Mucosa of gallbladder (tissue), 1 donor: Measurements from ENCODE around the gene LDLRAD3. TPM values are rescaled to one million over a fixed set of nuclear protein-coding genes. Genes with fewer than 3 reads are reported as not detected.

Experiments used
- DNase-seq: peaks from one replicate; pipeline ENCODE4 v3.0.0-alpha.2; 2020; ENCODE audit warnings: low spot score
- total RNA-seq: library from RNA; stranded (reverse); gene quantifications from one replicate; pipeline ENCODE4 v1.2.1, GENCODE V29; 2021
- donor health status: DM: no; HTN: no; CAD: no.

The LDLRAD3 gene
- total RNA-seq, 1 donor from 2014 or later: 5.0 TPM

GRCh38 chr11:36077368-36077767 is 133.5 kb downstream of the LDLRAD3 start:
- DNase-seq: no peak

GRCh38 chr11:36077886-36078685 is 134.2 kb downstream of the LDLRAD3 start:
- DNase-seq: no peak

- no peak for DNase-seq
These were observed 134.8 kb downstream of the LDLRAD3 start for GRCh38 chr11:36078686-36079055.

- DNase-seq: no peak
These were observed 136.2 kb downstream of the LDLRAD3 start for GRCh38 chr11:36079878-36080675.

GRCh38 chr11:36081274-36081945 is 137.5 kb downstream of the LDLRAD3 start:
- no peak for DNase-seq

- DNase-seq: no peak
These were observed 142.5 kb downstream of the LDLRAD3 start for GRCh38 chr11:36086366-36086765.

- no peak for DNase-seq
These were observed 144.6 kb downstream of the LDLRAD3 start for GRCh38 chr11:36088266-36088972.

GRCh38 chr11:36089920-36090319 is 146.1 kb downstream of the LDLRAD3 start:
- DNase-seq: no peak

- DNase-seq: no peak
These were observed 146.7 kb downstream of the LDLRAD3 start for GRCh38 chr11:36090356-36091109.

GRCh38 chr11:36091256-36091811 is 147.5 kb downstream of the LDLRAD3 start:
- DNase-seq: no peak

GRCh38 chr11:36092314-36093030 is 148.6 kb downstream of the LDLRAD3 start:
- no peak for DNase-seq

- no peak for DNase-seq
These were observed 149.7 kb downstream of the LDLRAD3 start for GRCh38 chr11:36093548-36093947.

GRCh38 chr11:36094164-36094563 is 150.3 kb downstream of the LDLRAD3 start:
- DNase-seq: no peak

- peak; percentile 24 for DNase-seq
These were observed 151.9 kb downstream of the LDLRAD3 start for GRCh38 chr11:36095716-36096115.

- DNase-seq: no peak
These were observed 153.4 kb downstream of the LDLRAD3 start for GRCh38 chr11:36097219-36097650.

GRCh38 chr11:36098087-36098486 is 154.2 kb downstream of the LDLRAD3 start:
- no peak for DNase-seq

GRCh38 chr11:36098853-36099375 is 155.1 kb downstream of the LDLRAD3 start:
- DNase-seq: no peak

GRCh38 chr11:36101466-36101865 is 157.6 kb downstream of the LDLRAD3 start:
- DNase-seq: no peak

- DNase-seq: no peak
These were observed 159.0 kb downstream of the LDLRAD3 start for GRCh38 chr11:36102868-36103267.
